ENCODE measurements around the gene LAMA2. TPM values are rescaled to one million over a fixed set of nuclear protein-coding genes. Genes with fewer than 3 reads are reported as not detected.

Gene LAMA2
- total RNA-seq, 1 experiment from 2014 or later: 0.28 TPM

DNA sequence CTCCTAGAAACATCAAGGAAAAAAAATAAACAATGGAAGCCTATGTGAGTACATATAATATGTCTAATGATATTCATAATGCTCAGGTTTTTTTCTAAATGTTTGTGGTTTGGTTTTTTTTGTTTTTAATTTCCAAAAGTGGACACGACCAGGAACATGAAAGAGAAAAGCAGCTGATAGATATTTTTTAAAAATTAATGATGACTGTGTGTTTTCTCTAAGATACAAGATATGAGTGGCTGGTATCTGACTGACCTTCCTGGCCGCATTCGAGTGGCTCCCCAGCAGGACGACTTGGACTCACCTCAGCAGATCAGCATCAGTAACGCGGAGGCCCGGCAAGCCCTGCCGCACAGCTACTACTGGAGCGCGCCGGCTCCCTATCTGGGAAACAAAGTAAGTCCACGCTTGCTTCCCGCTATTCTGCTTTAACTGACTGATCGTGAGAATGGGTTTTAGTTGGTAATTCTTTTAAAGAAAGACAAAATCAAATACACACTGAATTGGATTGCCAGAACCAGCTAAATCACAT lies 309.6 kb downstream of the LAMA2 start:
- intact Hi-C loops (cut with micrococcal nuclease; ENCODE audit: unreplicated experiment) (no loop called here), in situ Hi-C loops (cut with HindIII; ENCODE audit: low pct_unique_long_range_greater_than_20kb, low sequenced_read_pairs) (no loop called here)
- BruUV-seq (replicated peaks): no TSS peak
- ChIA-PET CTCF (no interaction called here), POLR2A (no interaction called here)
- H3K9me3 ChIP-seq (ENCODE audit: control insufficient read depth, insufficient read depth, low read depth, low read length): no peaks in the 10 kb centered on the region
- TF ChIP-seq, protein P1, sequence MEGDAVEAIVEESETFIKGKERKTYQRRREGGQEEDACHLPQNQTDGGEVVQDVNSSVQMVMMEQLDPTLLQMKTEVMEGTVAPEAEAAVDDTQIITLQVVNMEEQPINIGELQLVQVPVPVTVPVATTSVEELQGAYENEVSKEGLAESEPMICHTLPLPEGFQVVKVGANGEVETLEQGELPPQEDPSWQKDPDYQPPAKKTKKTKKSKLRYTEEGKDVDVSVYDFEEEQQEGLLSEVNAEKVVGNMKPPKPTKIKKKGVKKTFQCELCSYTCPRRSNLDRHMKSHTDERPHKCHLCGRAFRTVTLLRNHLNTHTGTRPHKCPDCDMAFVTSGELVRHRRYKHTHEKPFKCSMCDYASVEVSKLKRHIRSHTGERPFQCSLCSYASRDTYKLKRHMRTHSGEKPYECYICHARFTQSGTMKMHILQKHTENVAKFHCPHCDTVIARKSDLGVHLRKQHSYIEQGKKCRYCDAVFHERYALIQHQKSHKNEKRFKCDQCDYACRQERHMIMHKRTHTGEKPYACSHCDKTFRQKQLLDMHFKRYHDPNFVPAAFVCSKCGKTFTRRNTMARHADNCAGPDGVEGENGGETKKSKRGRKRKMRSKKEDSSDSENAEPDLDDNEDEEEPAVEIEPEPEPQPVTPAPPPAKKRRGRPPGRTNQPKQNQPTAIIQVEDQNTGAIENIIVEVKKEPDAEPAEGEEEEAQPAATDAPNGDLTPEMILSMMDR (IDR thresholded peaks at IDR 0.05): no peak
- no peak for TF ChIP-seq POLR2AphosphoS5 (IDR thresholded peaks at IDR 0.05; ENCODE audit: low read depth, low read length)
- TF ChIP-seq, protein P2, sequence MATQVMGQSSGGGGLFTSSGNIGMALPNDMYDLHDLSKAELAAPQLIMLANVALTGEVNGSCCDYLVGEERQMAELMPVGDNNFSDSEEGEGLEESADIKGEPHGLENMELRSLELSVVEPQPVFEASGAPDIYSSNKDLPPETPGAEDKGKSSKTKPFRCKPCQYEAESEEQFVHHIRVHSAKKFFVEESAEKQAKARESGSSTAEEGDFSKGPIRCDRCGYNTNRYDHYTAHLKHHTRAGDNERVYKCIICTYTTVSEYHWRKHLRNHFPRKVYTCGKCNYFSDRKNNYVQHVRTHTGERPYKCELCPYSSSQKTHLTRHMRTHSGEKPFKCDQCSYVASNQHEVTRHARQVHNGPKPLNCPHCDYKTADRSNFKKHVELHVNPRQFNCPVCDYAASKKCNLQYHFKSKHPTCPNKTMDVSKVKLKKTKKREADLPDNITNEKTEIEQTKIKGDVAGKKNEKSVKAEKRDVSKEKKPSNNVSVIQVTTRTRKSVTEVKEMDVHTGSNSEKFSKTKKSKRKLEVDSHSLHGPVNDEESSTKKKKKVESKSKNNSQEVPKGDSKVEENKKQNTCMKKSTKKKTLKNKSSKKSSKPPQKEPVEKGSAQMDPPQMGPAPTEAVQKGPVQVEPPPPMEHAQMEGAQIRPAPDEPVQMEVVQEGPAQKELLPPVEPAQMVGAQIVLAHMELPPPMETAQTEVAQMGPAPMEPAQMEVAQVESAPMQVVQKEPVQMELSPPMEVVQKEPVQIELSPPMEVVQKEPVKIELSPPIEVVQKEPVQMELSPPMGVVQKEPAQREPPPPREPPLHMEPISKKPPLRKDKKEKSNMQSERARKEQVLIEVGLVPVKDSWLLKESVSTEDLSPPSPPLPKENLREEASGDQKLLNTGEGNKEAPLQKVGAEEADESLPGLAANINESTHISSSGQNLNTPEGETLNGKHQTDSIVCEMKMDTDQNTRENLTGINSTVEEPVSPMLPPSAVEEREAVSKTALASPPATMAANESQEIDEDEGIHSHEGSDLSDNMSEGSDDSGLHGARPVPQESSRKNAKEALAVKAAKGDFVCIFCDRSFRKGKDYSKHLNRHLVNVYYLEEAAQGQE (IDR thresholded peaks at IDR 0.05; ENCODE audit: insufficient read depth in 1 of 2, low read depth in 2 of 2, low read length in 1 of 2): no peak
- no peak for TF ChIP-seq SIN3A (IDR thresholded peaks at IDR 0.05; ENCODE audit: borderline replicate concordance, insufficient read depth, low read depth, low read length)
- no peak for TF ChIP-seq TCF7L2 (IDR thresholded peaks at IDR 0.05; ENCODE audit: low read depth, low read length)
- DNase-seq (ENCODE audit: low read depth, low spot score) (no peak), ATAC-seq (no peak)
- no peak overlapping the region for H3K27ac ChIP-seq (ENCODE audit: low read length)
- 0 out of 2 replicates have a peak, but pooled peaks cover 3% of the 10 kb centered on the region for H3K4me1 ChIP-seq (ENCODE audit: control insufficient read depth, insufficient read depth, low read length)
- no peak overlapping the region for H3K4me3 ChIP-seq (ENCODE audit: low read depth in 2 of 2, low read length in 2 of 2)
- H3K36me3 ChIP-seq (ENCODE audit: control insufficient read depth, insufficient read depth, low read length): no peaks in the 10 kb centered on the region; the same call in 1 of the 2 replicates
- no peaks in the 10 kb centered on the region for H3K27me3 ChIP-seq (ENCODE audit: control insufficient read depth, insufficient read depth, low read length)

DNA sequence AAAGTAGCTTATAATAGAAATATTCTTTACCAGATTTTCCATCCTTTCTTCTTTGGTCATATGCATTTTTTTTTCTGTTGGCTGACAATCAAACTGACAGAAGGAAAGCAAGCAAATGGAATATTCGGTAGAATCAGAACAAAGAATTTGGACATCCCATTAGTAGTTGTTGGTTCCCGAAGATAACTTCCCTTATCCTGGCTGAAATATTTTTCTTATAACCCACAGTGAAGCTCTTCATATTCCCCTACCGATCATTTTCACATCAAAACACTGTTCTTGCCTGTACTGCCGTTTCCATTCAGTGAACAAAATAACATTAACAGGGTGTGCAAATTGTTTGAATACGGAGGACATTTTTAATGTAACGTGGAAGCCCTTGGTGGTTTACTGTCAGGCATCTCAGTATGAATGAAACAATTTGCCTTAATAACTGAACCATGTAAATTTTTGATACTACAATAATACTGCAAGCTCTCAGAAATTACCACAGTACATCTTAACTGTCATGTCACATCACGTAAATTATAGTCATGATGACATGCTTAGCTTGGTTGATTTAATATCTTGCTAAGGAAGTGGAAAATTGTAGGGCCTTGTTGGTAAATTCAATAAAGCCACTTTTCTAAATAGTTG lies 311.5 kb downstream of the LAMA2 start:
- BruUV-seq (replicated peaks): no TSS peak
- 0 out of 2 replicates have a peak, but pooled peaks cover 3% of the 10 kb centered on the region for H3K4me1 ChIP-seq (ENCODE audit: control insufficient read depth, insufficient read depth, low read length)
- intact Hi-C loops (cut with micrococcal nuclease; ENCODE audit: unreplicated experiment) (no loop called here), in situ Hi-C loops (cut with HindIII; ENCODE audit: low pct_unique_long_range_greater_than_20kb, low sequenced_read_pairs) (no loop called here)
- DNase-seq (ENCODE audit: low read depth, low spot score): no peak
- no peaks in the 10 kb centered on the region; the same call in 1 of the 2 replicates for H3K36me3 ChIP-seq (ENCODE audit: control insufficient read depth, insufficient read depth, low read length)
- TF ChIP-seq, protein P1 (IDR thresholded peaks at IDR 0.05): no peak
- no peak for TF ChIP-seq TCF7L2 (IDR thresholded peaks at IDR 0.05; ENCODE audit: low read depth, low read length)
- TF ChIP-seq, protein P2 (IDR thresholded peaks at IDR 0.05; ENCODE audit: insufficient read depth in 1 of 2, low read depth in 2 of 2, low read length in 1 of 2): no peak
- TF ChIP-seq SIN3A (IDR thresholded peaks at IDR 0.05; ENCODE audit: borderline replicate concordance, insufficient read depth, low read depth, low read length): no peak
- TF ChIP-seq POLR2AphosphoS5 (IDR thresholded peaks at IDR 0.05; ENCODE audit: low read depth, low read length): no peak
- no peak overlapping the region for H3K27ac ChIP-seq (ENCODE audit: low read length)
- ChIA-PET CTCF (no interaction called here), POLR2A (no interaction called here)
- H3K4me3 ChIP-seq (ENCODE audit: low read depth in 2 of 2, low read length in 2 of 2): no peak overlapping the region
- no peak for ATAC-seq
- no peaks in the 10 kb centered on the region for H3K27me3 ChIP-seq (ENCODE audit: control insufficient read depth, insufficient read depth, low read length)
- H3K9me3 ChIP-seq (ENCODE audit: control insufficient read depth, insufficient read depth, low read depth, low read length): no peaks in the 10 kb centered on the region
